ENCODE data around the gene DIS3L2. TPM values are rescaled to one million over a fixed set of nuclear protein-coding genes. Genes with fewer than 3 reads are reported as not detected.
"Not testable (repeated sequence)": the region's sequence is repeated elsewhere in the genome, so short reads cannot be mapped to it uniquely, and the experiment has no call there.

The DIS3L2 gene
- total RNA-seq, 2 experiments from 2014 or later: 40.2 to 43.4 TPM

- CTCF ChIA-PET: no interaction called here
- H3K4me3 Mint-ChIP-seq: no peak overlapping the region
- H3K9me3 Mint-ChIP-seq: peaks cover 9% of the 10 kb centered on the region
- H3K27me3 Mint-ChIP-seq: peaks cover 6% of the 10 kb centered on the region
- POLR2A ChIA-PET: no interaction called here
- peaks cover 84% of the 10 kb centered on the region for H3K36me3 Mint-ChIP-seq (ENCODE audit: low read depth)
- H3K4me1 Mint-ChIP-seq: peaks cover 27% of the 10 kb centered on the region
- no peak for DNase-seq
- no peak overlapping the region for H3K27ac Mint-ChIP-seq
Observed at GRCh38 chr2:232030229-232030628, 68.7 kb downstream of the DIS3L2 start.

GRCh38 chr2:232035292-232035691 lies 73.8 kb downstream of the DIS3L2 start:
- peaks cover 15% of the 10 kb centered on the region for H3K9me3 Mint-ChIP-seq
- CTCF ChIA-PET, H3K27ac Mint-ChIP-seq: not testable (repeated sequence)

GRCh38 chr2:232036876-232037275 lies 75.4 kb downstream of the DIS3L2 start:
- H3K9me3 Mint-ChIP-seq: peaks cover 12% of the 10 kb centered on the region
- H3K36me3 Mint-ChIP-seq (ENCODE audit: low read depth): peaks cover 57% of the 10 kb centered on the region
- CTCF ChIA-PET: interaction anchor here (1.8 kb wide), 1 partner anchor 11 kb away, joined by 5 read pairs; no protein-coding TSS in a partner anchor
- POLR2A ChIA-PET, DNase-seq, H3K27me3 Mint-ChIP-seq, H3K4me1 Mint-ChIP-seq, H3K4me3 Mint-ChIP-seq, H3K27ac Mint-ChIP-seq: not testable (repeated sequence)

More at GRCh38 chr2:232035292-232035691, 73.8 kb downstream of the DIS3L2 start:
- H3K4me3 Mint-ChIP-seq, H3K4me1 Mint-ChIP-seq, DNase-seq, POLR2A ChIA-PET, H3K27me3 Mint-ChIP-seq: not testable (repeated sequence)
- peaks cover 70% of the 10 kb centered on the region for H3K36me3 Mint-ChIP-seq (ENCODE audit: low read depth)

- ChIA-PET POLR2A (no interaction called here), CTCF (no interaction called here)
- H3K27me3 Mint-ChIP-seq: no peaks in the 10 kb centered on the region
- no peak for DNase-seq
- peaks cover 44% of the 10 kb centered on the region for H3K36me3 Mint-ChIP-seq (ENCODE audit: low read depth)
- peaks cover 8% of the 10 kb centered on the region for H3K9me3 Mint-ChIP-seq
- no peak overlapping the region for H3K4me3 Mint-ChIP-seq
- peaks cover 8% of the 10 kb centered on the region for H3K4me1 Mint-ChIP-seq
- no peak overlapping the region for H3K27ac Mint-ChIP-seq
Observed at GRCh38 chr2:232038251-232038880, 76.9 kb downstream of the DIS3L2 start.

- no peak overlapping the region for H3K4me3 Mint-ChIP-seq
Observed at GRCh38 chr2:232038881-232039485, 77.5 kb downstream of the DIS3L2 start.

GRCh38 chr2:232042911-232043574 lies 81.5 kb downstream of the DIS3L2 start:
- no peaks in the 10 kb centered on the region for H3K27me3 Mint-ChIP-seq
- H3K4me3 Mint-ChIP-seq: no peak overlapping the region
- peaks cover 6% of the 10 kb centered on the region for H3K4me1 Mint-ChIP-seq
- DNase-seq: no peak
- POLR2A ChIA-PET: no interaction called here
- peaks cover 23% of the 10 kb centered on the region for H3K36me3 Mint-ChIP-seq (ENCODE audit: low read depth)
- no peak overlapping the region for H3K27ac Mint-ChIP-seq
- no peaks in the 10 kb centered on the region for H3K9me3 Mint-ChIP-seq
- CTCF ChIA-PET: interaction anchor here (0.6 to 1.3 kb wide), 2 partner anchors 16 to 132 kb away, joined by 3 read pairs; no protein-coding TSS in a partner anchor

More at GRCh38 chr2:232038881-232039485, 77.5 kb downstream of the DIS3L2 start:
- no peak overlapping the region for H3K27ac Mint-ChIP-seq
- H3K27me3 Mint-ChIP-seq: no peaks in the 10 kb centered on the region
- H3K9me3 Mint-ChIP-seq: peaks cover 8% of the 10 kb centered on the region
- ChIA-PET CTCF (no interaction called here), POLR2A (no interaction called here)
- no peak for DNase-seq
- H3K36me3 Mint-ChIP-seq (ENCODE audit: low read depth): peaks cover 41% of the 10 kb centered on the region
- H3K4me1 Mint-ChIP-seq: peaks cover 8% of the 10 kb centered on the region

- Mint-ChIP-seq H3K27me3 (no peaks in the 10 kb centered on the region), H3K36me3 (ENCODE audit: low read depth) (peaks cover 18% of the 10 kb centered on the region), H3K9me3 (no peaks in the 10 kb centered on the region), H3K27ac (no peak overlapping the region), H3K4me1 (no peaks in the 10 kb centered on the region), H3K4me3 (no peak overlapping the region)
- CTCF ChIA-PET: no interaction called here
- no peak for DNase-seq
- POLR2A ChIA-PET: no interaction called here
Observed at GRCh38 chr2:232043966-232044365, 82.5 kb downstream of the DIS3L2 start.

- H3K4me3 Mint-ChIP-seq: no peak overlapping the region
- CTCF ChIA-PET: no interaction called here
Observed at GRCh38 chr2:232049350-232049749, 87.8 kb downstream of the DIS3L2 start.

GRCh38 chr2:232052591-232052990 lies 91.1 kb downstream of the DIS3L2 start:
- CTCF ChIA-PET: no interaction called here
- no peaks in the 10 kb centered on the region for H3K27me3 Mint-ChIP-seq

More at GRCh38 chr2:232049350-232049749, 87.8 kb downstream of the DIS3L2 start:
- H3K27ac Mint-ChIP-seq: no peak overlapping the region
- no peaks in the 10 kb centered on the region for H3K9me3 Mint-ChIP-seq
- no peaks in the 10 kb centered on the region for H3K27me3 Mint-ChIP-seq
- peaks cover 9% of the 10 kb centered on the region for H3K36me3 Mint-ChIP-seq (ENCODE audit: low read depth)
- DNase-seq: no peak
- POLR2A ChIA-PET: no interaction called here
- no peaks in the 10 kb centered on the region for H3K4me1 Mint-ChIP-seq

GRCh38 chr2:232053777-232054176 lies 92.3 kb downstream of the DIS3L2 start:
- Mint-ChIP-seq H3K4me1 (peaks cover 4% of the 10 kb centered on the region), H3K4me3 (no peak overlapping the region), H3K27me3 (no peaks in the 10 kb centered on the region), H3K36me3 (ENCODE audit: low read depth) (no peaks in the 10 kb centered on the region), H3K9me3 (no peaks in the 10 kb centered on the region), H3K27ac (no peak overlapping the region)
- ChIA-PET POLR2A (no interaction called here), CTCF (no interaction called here)
- DNase-seq: no peak

More at GRCh38 chr2:232052591-232052990, 91.1 kb downstream of the DIS3L2 start:
- no peak overlapping the region for H3K4me3 Mint-ChIP-seq
- no peaks in the 10 kb centered on the region for H3K4me1 Mint-ChIP-seq
- no peak for DNase-seq
- H3K27ac Mint-ChIP-seq: no peak overlapping the region
- POLR2A ChIA-PET: no interaction called here
- no peaks in the 10 kb centered on the region for H3K9me3 Mint-ChIP-seq
- H3K36me3 Mint-ChIP-seq (ENCODE audit: low read depth): no peaks in the 10 kb centered on the region

- Mint-ChIP-seq H3K27me3 (no peaks in the 10 kb centered on the region), H3K9me3 (peaks cover 4% of the 10 kb centered on the region), H3K4me1 (peaks cover 4% of the 10 kb centered on the region), H3K27ac (no peak overlapping the region), H3K4me3 (no peak overlapping the region), H3K36me3 (ENCODE audit: low read depth) (no peaks in the 10 kb centered on the region)
- ChIA-PET CTCF (interaction anchor here (1.3 to 2.2 kb wide), 2 partner anchors 12 to 78 kb away, joined by 3 to 4 read pairs; no protein-coding TSS in a partner anchor), POLR2A (no interaction called here)
- DNase-seq: no peak
Observed at GRCh38 chr2:232058063-232058877, 96.8 kb downstream of the DIS3L2 start.

- no peak overlapping the region for H3K4me3 Mint-ChIP-seq
- DNase-seq: no peak
- H3K36me3 Mint-ChIP-seq (ENCODE audit: low read depth): no peaks in the 10 kb centered on the region
- peaks cover 4% of the 10 kb centered on the region for H3K9me3 Mint-ChIP-seq
- ChIA-PET CTCF (interaction anchor here (1.3 kb wide), 1 partner anchor 11 kb away, joined by 3 read pairs; no protein-coding TSS in a partner anchor), POLR2A (no interaction called here)
- no peaks in the 10 kb centered on the region for H3K27me3 Mint-ChIP-seq
- peaks cover 4% of the 10 kb centered on the region for H3K4me1 Mint-ChIP-seq
- H3K27ac Mint-ChIP-seq: no peak overlapping the region
Observed at GRCh38 chr2:232058931-232059330, 97.4 kb downstream of the DIS3L2 start.

Data from activated CD4-positive, alpha-beta T cell treated with anti-CD3 and anti-CD28 coated beads, Interleukin-2, amount 10 ng/mL, durations not matched to agents 7 days and 5 days (primary cell).